PFSK-1 (cell line): ENCODE data around the gene PRKX.

ENCODE experiments used
- FOXP2 ChIP-seq: optimal IDR thresholded peaks from 2 replicates; pipeline ENCODE3; 2011; ENCODE audit warnings: borderline replicate concordance, control low read depth, inconsistent platforms; ENCODE audit not compliant: insufficient read depth; ENCODE audit errors: extremely low read length, extremely low read depth
- POLR2AphosphoS5 ChIP-seq: IDR thresholded peaks from 2 replicates; pipeline ENCODE4 v1.6.1; 2012; ENCODE audit warnings: low read depth, mild to moderate bottlenecking, control low read depth, low read length, moderate library complexity
- REST ChIP-seq, 2 experiments: IDR thresholded peaks; 2 replicates each; pipeline versions ENCODE4 v1.6.1 to v1.8.0; 2011 to 2012; ENCODE audit warnings: low read depth in 2 of 2, low read length in 2 of 2, control low read depth in 1 of 2, inconsistent platforms in 1 of 2, mild to moderate bottlenecking in 1 of 2, moderate library complexity in 1 of 2; ENCODE audit not compliant: insufficient read depth in 1 of 2
- SIN3A ChIP-seq: IDR thresholded peaks from 2 replicates; pipeline ENCODE4 v1.6.1; 2012; ENCODE audit warnings: mild to moderate bottlenecking, low read length, moderate library complexity, borderline replicate concordance; ENCODE audit not compliant: insufficient read depth
- TAF1 ChIP-seq: IDR thresholded peaks from 2 replicates; pipeline ENCODE4 v1.6.1; 2012; ENCODE audit warnings: low read length, control low read depth, borderline replicate concordance; ENCODE audit not compliant: insufficient read depth

PRKX gene

GRCh38 chrX:3738509-3738908 is 25.1 kb upstream of the PRKX start:
- TF ChIP-seq TAF1 = no peak
- no peak for TF ChIP-seq POLR2AphosphoS5
- no peak for TF ChIP-seq SIN3A
- no peak for TF ChIP-seq REST (IDR thresholded peaks at IDR 0.05; ENCODE audit: insufficient read depth in 1 of 2, low read depth in 2 of 2, low read length in 2 of 2)
- TF ChIP-seq FOXP2 = no peak

- TF ChIP-seq REST (IDR thresholded peaks at IDR 0.05; ENCODE audit: insufficient read depth in 1 of 2, low read depth in 2 of 2, low read length in 2 of 2) (no peak), TAF1 (no peak), FOXP2 (no peak), POLR2AphosphoS5 (no peak), SIN3A (no peak)
These were observed 19.6 kb upstream of the PRKX start for GRCh38 chrX:3733043-3733430.

- TF ChIP-seq FOXP2 (no peak), REST (IDR thresholded peaks at IDR 0.05; ENCODE audit: insufficient read depth in 1 of 2, low read depth in 2 of 2, low read length in 2 of 2) (no peak), SIN3A (no peak), POLR2AphosphoS5 (no peak), TAF1 (no peak)
These were observed 15.0 kb upstream of the PRKX start for GRCh38 chrX:3728454-3728853.

- no peak for TF ChIP-seq TAF1
- TF ChIP-seq REST (IDR thresholded peaks at IDR 0.05; ENCODE audit: insufficient read depth in 1 of 2, low read depth in 2 of 2, low read length in 2 of 2) = no peak
- TF ChIP-seq POLR2AphosphoS5 = no peak
- TF ChIP-seq FOXP2 = no peak
- no peak for TF ChIP-seq SIN3A
These were observed 4.4 kb upstream of the PRKX start for GRCh38 chrX:3717742-3718420.

GRCh38 chrX:3715921-3716320 is 2.5 kb upstream of the PRKX start:
- TF ChIP-seq FOXP2 = no peak
- TF ChIP-seq POLR2AphosphoS5 = no peak
